Stomach (tissue), 4 donors: ENCODE measurements around the gene MEGF6.

ENCODE experiments used
- EP300 ChIP-seq: sonication (generic); formaldehyde crosslinking; IDR thresholded peaks from one replicate; pipeline ENCODE4 v1.6.1; 2017; ENCODE audit warnings: antibody characterized with exemption
- POLR2A ChIP-seq, 4 donors: fragments of 450-650 bp; IDR thresholded peaks; one replicate each; pipeline ENCODE4 v1.6.1; 2016; ENCODE audit warnings: antibody characterized with exemption in 4 of 4, control low read depth in 2 of 4, mild to moderate bottlenecking in 1 of 4, moderate library complexity in 1 of 4
- TF ChIP-seq, protein P1 (sequence below), 7 experiments: fragments of 450-650 bp in 4 of 7; fragments of 200-600 bp in 3 of 7; sonication (generic) in 3 of 7; IDR thresholded peaks; one replicate each; pipeline ENCODE4 v1.5.1; 2016 to 2019; ENCODE audit warnings: antibody characterized with exemption in 7 of 7, control low read depth in 2 of 7, mild to moderate bottlenecking in 1 of 7

DNA sequence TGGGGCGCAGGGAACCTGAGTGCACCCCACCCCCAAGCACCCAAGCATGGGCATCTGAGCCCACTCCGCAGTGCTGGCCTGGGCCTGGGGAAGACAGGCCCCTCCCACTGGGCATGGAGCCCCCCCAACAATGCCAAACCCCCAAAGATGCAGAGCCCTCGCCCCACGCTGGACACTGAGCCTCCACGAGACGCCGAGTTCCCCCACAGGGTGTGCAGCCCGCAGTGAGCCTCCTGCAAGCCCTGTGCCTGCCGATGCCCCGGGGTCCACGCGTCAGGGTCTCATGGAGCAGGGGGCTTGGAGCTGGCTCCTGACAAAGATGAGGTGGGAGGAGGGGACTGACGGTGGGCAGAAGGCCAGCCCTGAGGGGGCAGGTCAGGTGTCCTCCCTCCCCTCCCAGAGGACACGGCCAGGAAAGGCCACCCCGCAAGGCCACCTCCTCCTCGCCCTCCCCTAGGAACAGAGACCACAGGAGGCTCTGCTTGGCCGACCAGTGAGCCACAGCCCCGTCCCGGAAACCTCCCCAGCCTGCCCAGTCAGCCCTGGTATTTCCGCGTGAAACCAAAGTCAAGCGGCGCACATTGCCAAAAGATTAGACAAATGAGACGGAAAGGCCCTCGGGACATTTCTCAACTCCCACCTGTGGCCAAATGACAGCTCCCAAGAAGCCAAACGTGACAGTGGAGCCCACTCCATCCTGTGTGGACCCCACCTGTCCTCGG is 33.4 kb downstream of the MEGF6 start:
- TF ChIP-seq EP300 (no peak), POLR2A (IDR thresholded peaks at IDR 0.05) (no peak)
- TF ChIP-seq, protein P1, sequence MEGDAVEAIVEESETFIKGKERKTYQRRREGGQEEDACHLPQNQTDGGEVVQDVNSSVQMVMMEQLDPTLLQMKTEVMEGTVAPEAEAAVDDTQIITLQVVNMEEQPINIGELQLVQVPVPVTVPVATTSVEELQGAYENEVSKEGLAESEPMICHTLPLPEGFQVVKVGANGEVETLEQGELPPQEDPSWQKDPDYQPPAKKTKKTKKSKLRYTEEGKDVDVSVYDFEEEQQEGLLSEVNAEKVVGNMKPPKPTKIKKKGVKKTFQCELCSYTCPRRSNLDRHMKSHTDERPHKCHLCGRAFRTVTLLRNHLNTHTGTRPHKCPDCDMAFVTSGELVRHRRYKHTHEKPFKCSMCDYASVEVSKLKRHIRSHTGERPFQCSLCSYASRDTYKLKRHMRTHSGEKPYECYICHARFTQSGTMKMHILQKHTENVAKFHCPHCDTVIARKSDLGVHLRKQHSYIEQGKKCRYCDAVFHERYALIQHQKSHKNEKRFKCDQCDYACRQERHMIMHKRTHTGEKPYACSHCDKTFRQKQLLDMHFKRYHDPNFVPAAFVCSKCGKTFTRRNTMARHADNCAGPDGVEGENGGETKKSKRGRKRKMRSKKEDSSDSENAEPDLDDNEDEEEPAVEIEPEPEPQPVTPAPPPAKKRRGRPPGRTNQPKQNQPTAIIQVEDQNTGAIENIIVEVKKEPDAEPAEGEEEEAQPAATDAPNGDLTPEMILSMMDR (IDR thresholded peaks at IDR 0.05), result no peak
